Calu3 (cell line): ENCODE data around the gene CCDC87. TPM values are rescaled to one million over a fixed set of nuclear protein-coding genes. Genes with fewer than 3 reads are reported as not detected.
A peak's percentile ranks its signal among the peaks of the same experiment; 100 is the strongest.

Experiments
- BruUV-seq: library from RNA; stranded (reverse); fragments of 400-500 nt; replicated peaks from 2 replicates; lab custom pipeline; 2021; lab: Mats Ljungman, UMichigan
- CTCF ChIA-PET: fragments of 300-600 bp; sonication (Branson Sonifier 250); formaldehyde crosslinking; loops from one replicate; lab custom pipeline; 2022; ENCODE audit warnings: antibody characterized with exemption; lab: Charles Lee
- DNase-seq: peaks from one replicate; pipeline ENCODE4 v3.0.0; 2022
- H3K27ac Mint-ChIP-seq: one replicate; pipeline ENCODE4 v1.8.0; 2022; ENCODE audit warnings: mixed read lengths; ENCODE audit not compliant: unreplicated experiment
- H3K27me3 Mint-ChIP-seq: one replicate; pipeline ENCODE4 v1.8.0; 2022; ENCODE audit warnings: mixed read lengths; ENCODE audit not compliant: unreplicated experiment
- H3K36me3 Mint-ChIP-seq: one replicate; pipeline ENCODE4 v1.8.0; 2022; ENCODE audit warnings: mild to moderate bottlenecking, moderate library complexity, mixed read lengths; ENCODE audit not compliant: insufficient read depth, unreplicated experiment
- H3K4me1 Mint-ChIP-seq: one replicate; pipeline ENCODE4 v1.8.0; 2022; ENCODE audit warnings: mild to moderate bottlenecking, low read depth, mixed read lengths; ENCODE audit not compliant: unreplicated experiment
- H3K4me3 Mint-ChIP-seq: one replicate; pipeline ENCODE4 v1.8.0; 2022; ENCODE audit warnings: mild to moderate bottlenecking, low read depth, moderate library complexity, mixed read lengths; ENCODE audit not compliant: unreplicated experiment
- H3K9me3 Mint-ChIP-seq: one replicate; pipeline ENCODE4 v1.8.0; 2022; ENCODE audit warnings: low read depth, mixed read lengths; ENCODE audit not compliant: unreplicated experiment
- CTCF ChIP-seq: fragments of 200-600 bp; IDR thresholded peaks from one replicate; pipeline ENCODE4 v1.8.0; 2022; ENCODE audit warnings: antibody characterized with exemption; ENCODE audit not compliant: unreplicated experiment
- intact Hi-C: fragments of 100-400 bp; cut with micrococcal nuclease; formaldehyde crosslinking; loops from one replicate; pipeline ENCODE4 v1.10.0; 2022; ENCODE audit not compliant: unreplicated experiment
- total RNA-seq: library from RNA; stranded (reverse); gene quantifications from 2 replicates; pipeline ENCODE4 v1.2.3, GENCODE V29; 2022

The CCDC87 gene
- total RNA-seq, 1 experiment from 2014 or later: 1.0 TPM

- no peaks in the 10 kb centered on the region for H3K27me3 Mint-ChIP-seq
- no peak overlapping the region for H3K27ac Mint-ChIP-seq
- no TSS peak for BruUV-seq
- no peaks in the 10 kb centered on the region for H3K4me1 Mint-ChIP-seq
- no peaks in the 10 kb centered on the region for H3K9me3 Mint-ChIP-seq
- H3K36me3 Mint-ChIP-seq: no peaks in the 10 kb centered on the region
- no peak overlapping the region for H3K4me3 Mint-ChIP-seq
- intact Hi-C loops: no loop called here
- no peak for TF ChIP-seq CTCF
- CTCF ChIA-PET: no interaction called here
- no peak for DNase-seq
Observed at GRCh38 chr11:66598993-66599392, 6.1 kb upstream of the CCDC87 start.

- no peak overlapping the region for H3K27ac Mint-ChIP-seq
- no peak for DNase-seq
- CTCF ChIA-PET: interaction anchor here (0.7 kb wide), 1 partner anchor 32 kb away, joined by 5 read pairs; no protein-coding TSS in a partner anchor
Observed at GRCh38 chr11:66595245-66595904, 2.5 kb upstream of the CCDC87 start.

GRCh38 chr11:66593650-66594049, 787 bp upstream of the CCDC87 start:
- Mint-ChIP-seq H3K27me3 (no peaks in the 10 kb centered on the region), H3K4me3 (peak overlapping the region; percentile 87), H3K9me3 (no peaks in the 10 kb centered on the region), H3K36me3 (peaks cover 25% of the 10 kb centered on the region), H3K4me1 (no peaks in the 10 kb centered on the region), H3K27ac (peak overlapping the region; percentile 77)
- no peak for DNase-seq
- BruUV-seq: no TSS peak
- no peak for TF ChIP-seq CTCF
- CTCF ChIA-PET: interaction anchor here (0.6 to 0.9 kb wide), 2 partner anchors 11 to 85 kb away, joined by 5 read pairs; no protein-coding TSS in a partner anchor
- intact Hi-C loops: no loop called here

More at GRCh38 chr11:66595245-66595904, 2.5 kb upstream of the CCDC87 start:
- Mint-ChIP-seq H3K27me3 (no peaks in the 10 kb centered on the region), H3K36me3 (peaks cover 22% of the 10 kb centered on the region), H3K9me3 (no peaks in the 10 kb centered on the region), H3K4me1 (no peaks in the 10 kb centered on the region), H3K4me3 (no peak overlapping the region)
- TF ChIP-seq CTCF: no peak
- intact Hi-C loops: no loop called here
- no TSS peak for BruUV-seq

GRCh38 chr11:66593303-66593635, 406 bp upstream of the CCDC87 start:
- Mint-ChIP-seq H3K27ac (peak overlapping the region; percentile 77), H3K27me3 (no peaks in the 10 kb centered on the region), H3K4me3 (peak overlapping the region; percentile 87), H3K9me3 (no peaks in the 10 kb centered on the region), H3K36me3 (peaks cover 25% of the 10 kb centered on the region), H3K4me1 (no peaks in the 10 kb centered on the region)
- BruUV-seq: TSS peak; percentile 73
- no peak for TF ChIP-seq CTCF
- intact Hi-C loops: no loop called here
- CTCF ChIA-PET: interaction anchor here (0.9 to 1.4 kb wide), 2 partner anchors 45 to 85 kb away, joined by 5 to 9 read pairs; partner anchors contain the start of gene RBM4
- no peak for DNase-seq
